NCI-H1930 (cell line): ENCODE results near the gene PRDM15.
A peak's percentile ranks its signal among the peaks of the same experiment; 100 is the strongest.

ENCODE experiments used
- DNase-seq, 2 experiments: peaks; one replicate each; lab custom pipeline; 2025; lab: John Stamatoyannopoulos, UW

PRDM15 gene

GRCh38 chr21:41823906-41824305 is 55.2 kb downstream of the PRDM15 start:
- no peak for DNase-seq

GRCh38 chr21:41823166-41823565 is 56.0 kb downstream of the PRDM15 start:
- no peak for DNase-seq

GRCh38 chr21:41821756-41822431 is 57.2 kb downstream of the PRDM15 start:
- no peak for DNase-seq

- no peak for DNase-seq
These were observed 57.9 kb downstream of the PRDM15 start for GRCh38 chr21:41821081-41821755.

- no peak for DNase-seq
These were observed 58.6 kb downstream of the PRDM15 start for GRCh38 chr21:41820384-41821080.

- no peak for DNase-seq
These were observed 59.3 kb downstream of the PRDM15 start for GRCh38 chr21:41819856-41820281.

- DNase-seq, result no peak
These were observed 59.8 kb downstream of the PRDM15 start for GRCh38 chr21:41819236-41819855.

GRCh38 chr21:41817877-41818855 is 61.0 kb downstream of the PRDM15 start:
- DNase-seq, result no peak

GRCh38 chr21:41817228-41817627 is 61.9 kb downstream of the PRDM15 start:
- peak; percentile 14 to 40 for DNase-seq

GRCh38 chr21:41816583-41817165 is 62.5 kb downstream of the PRDM15 start:
- DNase-seq, result peak in 1 of 2 experiments; percentile 23

- DNase-seq, result no peak
These were observed 63.2 kb downstream of the PRDM15 start for GRCh38 chr21:41815652-41816582.

- DNase-seq, result no peak
These were observed 65.9 kb downstream of the PRDM15 start for GRCh38 chr21:41813226-41813625.

- DNase-seq, result no peak
These were observed 66.5 kb downstream of the PRDM15 start for GRCh38 chr21:41812679-41813078.

- no peak for DNase-seq
These were observed 68.6 kb downstream of the PRDM15 start for GRCh38 chr21:41810597-41810932.

- no peak for DNase-seq
These were observed 69.1 kb downstream of the PRDM15 start for GRCh38 chr21:41809891-41810596.

- no peak for DNase-seq
These were observed 70.3 kb downstream of the PRDM15 start for GRCh38 chr21:41808846-41809245.

GRCh38 chr21:41808094-41808493 is 71.0 kb downstream of the PRDM15 start:
- no peak for DNase-seq

- DNase-seq, result no peak
These were observed 72.4 kb downstream of the PRDM15 start for GRCh38 chr21:41806773-41807172.

- no peak for DNase-seq
These were observed 73.5 kb downstream of the PRDM15 start for GRCh38 chr21:41805643-41806042.
